Measurements from ENCODE around the gene ZNFX1.

The ZNFX1 gene

DNA sequence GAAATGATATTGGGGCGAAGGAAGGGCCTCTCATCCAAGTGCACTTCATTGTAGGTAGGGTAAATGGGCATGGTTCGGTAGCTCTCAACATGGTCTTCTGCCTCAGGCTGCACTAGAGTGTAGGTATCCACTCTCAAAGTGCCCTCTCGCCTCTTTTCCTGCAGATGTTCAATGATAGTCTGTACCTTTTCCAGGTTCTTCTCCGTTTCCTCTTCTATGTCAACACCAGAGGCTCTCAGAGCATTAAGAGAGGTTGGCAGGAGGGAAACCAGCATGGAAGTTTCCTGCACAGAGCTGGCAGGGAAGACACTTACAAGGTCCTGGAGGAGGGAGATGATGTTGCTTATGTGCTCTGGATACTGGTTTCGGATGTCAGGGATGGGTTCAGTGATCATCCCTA lies 7.1 kb downstream of the ZNFX1 start:
- no peak overlapping the region for H3K4me3 ChIP-seq (ENCODE audit: low read depth, low read length)
- CTCF ChIA-PET: interaction anchor here (1.0 to 1.1 kb wide), 2 partner anchors 22 to 266 kb away, joined by 3 read pairs; no protein-coding TSS in a partner anchor
- H3K9me3 ChIP-seq (ENCODE audit: control insufficient read depth, insufficient read depth, low read depth, low read length): no peaks in the 10 kb centered on the region
- POLR2A ChIA-PET: no interaction called here
- H3K27ac ChIP-seq (ENCODE audit: extremely low read depth, low read depth, low read length): no peak overlapping the region
- H3K4me1 ChIP-seq (ENCODE audit: control insufficient read depth, insufficient read depth, low read length): no peaks in the 10 kb centered on the region
- TF ChIP-seq ZSCAN16 (tag by site-specific recombination; IDR thresholded peaks at IDR 0.05): no peak
- TF ChIP-seq HOXD13 (CRISPR knock-in tag; IDR thresholded peaks at IDR 0.05; ENCODE audit: borderline replicate concordance): no peak
- TF ChIP-seq, protein P1, sequence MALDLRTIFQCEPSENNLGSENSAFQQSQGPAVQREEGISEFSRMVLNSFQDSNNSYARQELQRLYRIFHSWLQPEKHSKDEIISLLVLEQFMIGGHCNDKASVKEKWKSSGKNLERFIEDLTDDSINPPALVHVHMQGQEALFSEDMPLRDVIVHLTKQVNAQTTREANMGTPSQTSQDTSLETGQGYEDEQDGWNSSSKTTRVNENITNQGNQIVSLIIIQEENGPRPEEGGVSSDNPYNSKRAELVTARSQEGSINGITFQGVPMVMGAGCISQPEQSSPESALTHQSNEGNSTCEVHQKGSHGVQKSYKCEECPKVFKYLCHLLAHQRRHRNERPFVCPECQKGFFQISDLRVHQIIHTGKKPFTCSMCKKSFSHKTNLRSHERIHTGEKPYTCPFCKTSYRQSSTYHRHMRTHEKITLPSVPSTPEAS (tag by site-specific recombination; IDR thresholded peaks at IDR 0.05): no peak
- TF ChIP-seq ZNF302 (tag by site-specific recombination; IDR thresholded peaks at IDR 0.05; ENCODE audit: low read depth): no peak
- TF ChIP-seq KLF9 (tag by site-specific recombination; IDR thresholded peaks at IDR 0.05; ENCODE audit: low read depth): no peak
- TF ChIP-seq ZNF768 (tag by site-specific recombination; IDR thresholded peaks at IDR 0.05): no peak
- TF ChIP-seq ZNF350 (tag by site-specific recombination; IDR thresholded peaks at IDR 0.05): no peak
- no peak for TF ChIP-seq ZNF776 (tag by site-specific recombination; IDR thresholded peaks at IDR 0.05; ENCODE audit: borderline replicate concordance)
- H3K36me3 ChIP-seq (ENCODE audit: control insufficient read depth in 2 of 2, insufficient read depth in 1 of 2, low read length in 2 of 2): peaks cover 17 to 76% of the 10 kb centered on the region in 2 experiments; a peak in 2 of 3 replicates

DNA sequence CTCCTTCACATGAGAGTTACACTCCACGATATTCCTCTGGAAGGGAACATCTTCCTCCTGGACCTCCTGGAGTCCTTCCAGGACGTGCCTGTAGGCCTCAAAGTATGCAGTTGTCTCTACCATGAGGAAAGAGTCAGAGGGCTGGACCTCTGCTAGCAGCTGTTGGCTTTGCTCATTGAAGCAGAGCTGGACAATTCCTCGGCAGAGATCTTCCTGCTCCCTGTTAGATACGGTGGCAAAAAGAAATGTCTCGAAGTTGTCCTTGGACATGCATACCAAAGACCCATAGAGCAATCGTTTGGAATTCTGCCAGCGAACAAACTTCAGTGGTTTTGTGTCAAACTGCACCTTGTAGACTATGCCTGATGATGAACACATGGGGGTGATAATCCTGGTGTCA lies 7.7 kb downstream of the ZNFX1 start:
- POLR2A ChIA-PET: no interaction called here
- CTCF ChIA-PET: interaction anchor here (1.0 to 1.1 kb wide), 2 partner anchors 23 to 267 kb away, joined by 3 read pairs; no protein-coding TSS in a partner anchor
- H3K4me3 ChIP-seq (ENCODE audit: low read depth, low read length): no peak overlapping the region
- H3K9me3 ChIP-seq (ENCODE audit: control insufficient read depth, insufficient read depth, low read depth, low read length): no peaks in the 10 kb centered on the region
- peaks cover 19 to 74% of the 10 kb centered on the region in 2 experiments; a peak in 2 of 3 replicates for H3K36me3 ChIP-seq (ENCODE audit: control insufficient read depth in 2 of 2, insufficient read depth in 1 of 2, low read length in 2 of 2)
- H3K27ac ChIP-seq (ENCODE audit: extremely low read depth, low read depth, low read length): no peak overlapping the region
- no peak for TF ChIP-seq FEZF1 (tag by site-specific recombination; IDR thresholded peaks at IDR 0.05)
- TF ChIP-seq ZNF2 (tag by site-specific recombination; IDR thresholded peaks at IDR 0.05): no peak
- TF ChIP-seq ZNF426 (tag by site-specific recombination; IDR thresholded peaks at IDR 0.05): no peak
- no peak for TF ChIP-seq ZNF529 (tag by site-specific recombination; IDR thresholded peaks at IDR 0.05; ENCODE audit: insufficient replicate concordance)
- TF ChIP-seq ZFP69B (tag by site-specific recombination; IDR thresholded peaks at IDR 0.05): no peak
- TF ChIP-seq ZNF133 (tag by site-specific recombination; IDR thresholded peaks at IDR 0.05): no peak
- no peak for TF ChIP-seq ZNF248 (tag by site-specific recombination; IDR thresholded peaks at IDR 0.05)
- no peak for TF ChIP-seq ZNF132 (tag by site-specific recombination; IDR thresholded peaks at IDR 0.05; ENCODE audit: borderline replicate concordance)
- no peak for TF ChIP-seq ZNF660 (tag by site-specific recombination; IDR thresholded peaks at IDR 0.05)
- TF ChIP-seq ZNF302 (tag by site-specific recombination; IDR thresholded peaks at IDR 0.05; ENCODE audit: low read depth): no peak
- TF ChIP-seq, protein P2, sequence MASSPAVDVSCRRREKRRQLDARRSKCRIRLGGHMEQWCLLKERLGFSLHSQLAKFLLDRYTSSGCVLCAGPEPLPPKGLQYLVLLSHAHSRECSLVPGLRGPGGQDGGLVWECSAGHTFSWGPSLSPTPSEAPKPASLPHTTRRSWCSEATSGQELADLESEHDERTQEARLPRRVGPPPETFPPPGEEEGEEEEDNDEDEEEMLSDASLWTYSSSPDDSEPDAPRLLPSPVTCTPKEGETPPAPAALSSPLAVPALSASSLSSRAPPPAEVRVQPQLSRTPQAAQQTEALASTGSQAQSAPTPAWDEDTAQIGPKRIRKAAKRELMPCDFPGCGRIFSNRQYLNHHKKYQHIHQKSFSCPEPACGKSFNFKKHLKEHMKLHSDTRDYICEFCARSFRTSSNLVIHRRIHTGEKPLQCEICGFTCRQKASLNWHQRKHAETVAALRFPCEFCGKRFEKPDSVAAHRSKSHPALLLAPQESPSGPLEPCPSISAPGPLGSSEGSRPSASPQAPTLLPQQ (tag by site-specific recombination; IDR thresholded peaks at IDR 0.05): no peak
- no peaks in the 10 kb centered on the region for H3K4me1 ChIP-seq (ENCODE audit: control insufficient read depth, insufficient read depth, low read length)

DNA sequence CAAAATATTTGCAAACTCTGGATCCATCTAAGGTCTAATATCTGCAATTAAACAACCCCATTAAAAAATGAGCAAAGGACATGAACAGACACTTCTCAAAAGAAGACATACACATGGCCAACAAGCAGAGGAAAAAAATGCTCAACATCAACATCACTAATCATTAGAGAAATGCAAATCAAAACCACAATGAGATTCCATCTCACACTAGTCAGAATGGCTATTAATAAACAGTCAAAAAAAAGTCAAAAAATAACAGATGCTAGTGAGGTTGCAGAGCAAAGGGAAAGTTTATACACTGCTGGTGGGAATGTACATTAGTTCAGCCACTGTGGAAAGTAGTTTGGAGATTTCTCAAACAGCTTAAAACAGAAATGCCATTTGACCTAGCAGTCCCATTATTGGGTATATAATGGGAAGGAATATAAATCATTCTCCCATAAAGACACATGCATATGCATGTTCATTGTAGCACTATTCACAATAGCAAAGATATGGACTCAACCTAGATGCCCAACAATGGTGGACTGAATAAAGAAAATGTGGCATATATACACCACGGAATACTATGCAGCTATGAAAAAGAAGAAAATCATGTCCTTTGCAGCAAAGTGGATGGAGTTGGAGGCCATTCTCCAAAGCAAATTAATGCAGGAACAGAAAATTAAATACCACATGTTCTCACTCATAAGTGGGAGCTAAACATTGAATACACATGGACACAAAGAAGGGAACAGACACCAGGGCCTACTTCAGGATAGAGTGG lies 9.1 kb downstream of the ZNFX1 start:
- ChIA-PET CTCF (interaction anchor here (0.6 to 1.3 kb wide), 3 partner anchors 30 to 136 kb away, joined by 3 read pairs; no protein-coding TSS in a partner anchor), POLR2A (no interaction called here)
- TF ChIP-seq, protein P3, sequence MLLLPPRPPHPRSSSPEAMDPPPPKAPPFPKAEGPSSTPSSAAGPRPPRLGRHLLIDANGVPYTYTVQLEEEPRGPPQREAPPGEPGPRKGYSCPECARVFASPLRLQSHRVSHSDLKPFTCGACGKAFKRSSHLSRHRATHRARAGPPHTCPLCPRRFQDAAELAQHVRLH (tag by site-specific recombination; IDR thresholded peaks at IDR 0.05): peak; percentile 83
- TF ChIP-seq ZNF24 (tag by site-specific recombination; IDR thresholded peaks at IDR 0.05): no peak
- TF ChIP-seq, protein P4, sequence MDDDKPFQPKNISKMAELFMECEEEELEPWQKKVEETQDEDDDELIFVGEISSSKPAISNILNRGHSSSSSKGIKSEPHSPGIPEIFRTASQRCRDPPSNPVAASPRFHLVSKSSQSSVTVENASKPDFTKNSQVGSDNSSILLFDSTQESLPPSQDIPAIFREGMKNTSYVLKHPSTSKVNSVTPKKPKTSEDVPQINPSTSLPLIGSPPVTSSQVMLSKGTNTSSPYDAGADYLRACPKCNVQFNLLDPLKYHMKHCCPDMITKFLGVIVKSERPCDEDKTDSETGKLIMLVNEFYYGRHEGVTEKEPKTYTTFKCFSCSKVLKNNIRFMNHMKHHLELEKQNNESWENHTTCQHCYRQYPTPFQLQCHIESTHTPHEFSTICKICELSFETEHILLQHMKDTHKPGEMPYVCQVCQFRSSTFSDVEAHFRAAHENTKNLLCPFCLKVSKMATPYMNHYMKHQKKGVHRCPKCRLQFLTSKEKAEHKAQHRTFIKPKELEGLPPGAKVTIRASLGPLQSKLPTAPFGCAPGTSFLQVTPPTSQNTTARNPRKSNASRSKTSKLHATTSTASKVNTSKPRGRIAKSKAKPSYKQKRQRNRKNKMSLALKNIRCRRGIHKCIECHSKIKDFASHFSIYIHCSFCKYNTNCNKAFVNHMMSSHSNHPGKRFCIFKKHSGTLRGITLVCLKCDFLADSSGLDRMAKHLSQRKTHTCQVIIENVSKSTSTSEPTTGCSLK (tag by site-specific recombination; IDR thresholded peaks at IDR 0.05): 0 out of 2 replicates have a peak, but pooled peaks have one; percentile 31
- no peak for TF ChIP-seq ZNF157 (tag by site-specific recombination; IDR thresholded peaks at IDR 0.05)
- no peak for TF ChIP-seq ZNF501 (tag by site-specific recombination; IDR thresholded peaks at IDR 0.05)
- peak; percentile 99 for TF ChIP-seq ZNF146 (tag by site-specific recombination; IDR thresholded peaks at IDR 0.05)
- no peak for TF ChIP-seq ZFP41 (tag by site-specific recombination; IDR thresholded peaks at IDR 0.05; ENCODE audit: borderline replicate concordance)
- H3K4me1 ChIP-seq (ENCODE audit: control insufficient read depth, insufficient read depth, low read length): no peaks in the 10 kb centered on the region
- no peak overlapping the region for H3K27ac ChIP-seq (ENCODE audit: extremely low read depth, low read depth, low read length)
- H3K4me3 ChIP-seq (ENCODE audit: low read depth, low read length): no peak overlapping the region
- H3K36me3 ChIP-seq (ENCODE audit: control insufficient read depth in 2 of 2, insufficient read depth in 1 of 2, low read length in 2 of 2): peaks cover 18 to 78% of the 10 kb centered on the region in 2 experiments; a peak in 2 of 3 replicates
- no peaks in the 10 kb centered on the region for H3K9me3 ChIP-seq (ENCODE audit: control insufficient read depth, insufficient read depth, low read depth, low read length)

Measured in HEK293 (cell line).